K562 (cell line): ENCODE measurements around the gene PAFAH1B1.

Source experiments
- BACH1 ChIP-seq: fragments of 200-800 bp; sonication (Bioruptor generic); IDR thresholded peaks from 2 replicates; pipeline ENCODE4 v1.6.1; 2016; ENCODE audit warnings: missing genetic modification characterization, missing compliant biosample characterization
- FOS ChIP-seq: IDR thresholded peaks from 3 replicates; pipeline ENCODE4 v1.6.1; 2011; ENCODE audit not compliant: insufficient read length; ENCODE audit errors: extremely low read depth
- TF ChIP-seq, protein P1 (sequence below), 2 experiments: fragments of 450-650 bp in 1 of 2; sonication (generic) in 1 of 2; formaldehyde crosslinking in 1 of 2; IDR thresholded peaks in 1 of 2; conservative IDR thresholded peaks in 1 of 2; 2 replicates each; pipeline versions ENCODE4 v1.6.1 to v1.8.1; 2016 to 2023; ENCODE audit warnings: mild to moderate bottlenecking in 2 of 2, moderate library complexity in 2 of 2, inconsistent platforms in 1 of 2, missing genetic modification reagents in 1 of 2

- TF ChIP-seq BACH1 (tag) (no peak), FOS (no peak)
- TF ChIP-seq, protein P1, sequence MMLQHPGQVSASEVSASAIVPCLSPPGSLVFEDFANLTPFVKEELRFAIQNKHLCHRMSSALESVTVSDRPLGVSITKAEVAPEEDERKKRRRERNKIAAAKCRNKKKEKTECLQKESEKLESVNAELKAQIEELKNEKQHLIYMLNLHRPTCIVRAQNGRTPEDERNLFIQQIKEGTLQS (IDR thresholded peaks at IDR 0.05): no peak
- TF ChIP-seq, protein P1 (CRISPR knock-in tag; conservative IDR thresholded peaks at IDR 0.05): no peak
These were observed 137.4 kb downstream of the PAFAH1B1 start for GRCh38 chr17:2730764-2731353.
